Loucy (cell line): ENCODE results near the gene MGAM2.

Experiments used
- H2AFZ ChIP-seq: fragments of 200-600 bp; sonication (generic); 2 replicates; pipeline ENCODE4 v1.6.0; 2016; ENCODE audit warnings: antibody characterized with exemption, mild to moderate bottlenecking, low read length, moderate library complexity
- H3F3A ChIP-seq: fragments of 200-600 bp; 2 replicates; pipeline ENCODE4 v1.6.0; 2016; ENCODE audit warnings: antibody characterized with exemption, low read depth, mild to moderate bottlenecking
- H3K27me3 ChIP-seq: fragments of 200-600 bp; sonication (generic); 2 replicates; pipeline ENCODE4 v1.6.1; 2014; ENCODE audit warnings: low read length, mild to moderate bottlenecking; ENCODE audit not compliant: insufficient read depth, poor library complexity, severe bottlenecking
- H3K36me3 ChIP-seq: fragments of 200-600 bp; sonication (generic); 2 replicates; pipeline ENCODE4 v1.6.1; 2016; ENCODE audit warnings: low read length; ENCODE audit not compliant: insufficient read depth
- H3K4me1 ChIP-seq: fragments of 200-600 bp; sonication (generic); 2 replicates; pipeline ENCODE4 v1.5.1; 2014; ENCODE audit warnings: low read length, mild to moderate bottlenecking; ENCODE audit not compliant: insufficient read depth, poor library complexity, severe bottlenecking
- H3K4me2 ChIP-seq: fragments of 200-600 bp; sonication (generic); 2 replicates; pipeline ENCODE4 v1.6.0; 2014; ENCODE audit warnings: antibody characterized with exemption, low read length, low read depth, mild to moderate bottlenecking; ENCODE audit not compliant: poor library complexity, severe bottlenecking
- H3K4me3 ChIP-seq: fragments of 200-600 bp; sonication (generic); 2 replicates; pipeline ENCODE4 v1.5.1; 2014; ENCODE audit warnings: low read length, mild to moderate bottlenecking, mixed read lengths; ENCODE audit not compliant: poor library complexity, severe bottlenecking
- H3K79me2 ChIP-seq: fragments of 200-600 bp; sonication (generic); 2 replicates; pipeline ENCODE4 v1.6.1; 2014; ENCODE audit warnings: low read length; ENCODE audit not compliant: insufficient read depth
- H3K9ac ChIP-seq: fragments of 200-600 bp; sonication (generic); 2 replicates; pipeline ENCODE4 v1.6.0; 2014; ENCODE audit warnings: mild to moderate bottlenecking, low read depth, low read length, moderate library complexity; ENCODE audit not compliant: poor library complexity, severe bottlenecking
- H3K9me2 ChIP-seq: fragments of 200-600 bp; sonication (generic); replicated peaks from 2 replicates; pipeline ENCODE4 v1.6.1; 2016; ENCODE audit warnings: low read depth, low read length, mixed read lengths
- H3K9me3 ChIP-seq: fragments of 200-600 bp; sonication (generic); 2 replicates; pipeline ENCODE4 v1.6.1; 2014; ENCODE audit warnings: mild to moderate bottlenecking, antibody characterized with exemption, low read length, low read depth; ENCODE audit not compliant: insufficient read depth
- H4K20me1 ChIP-seq: fragments of 200-600 bp; sonication (generic); 2 replicates; pipeline ENCODE4 v1.6.0; 2014; ENCODE audit warnings: antibody characterized with exemption, low read length, mild to moderate bottlenecking; ENCODE audit not compliant: insufficient read depth, poor library complexity, severe bottlenecking
- EZH2phosphoT487 ChIP-seq: fragments of 200-600 bp; IDR thresholded peaks from 2 replicates; pipeline ENCODE4 v1.6.1; 2018; ENCODE audit warnings: antibody characterized with exemption, mild to moderate bottlenecking, moderate library complexity, borderline replicate concordance
- TF ChIP-seq, protein P1 (sequence below): fragments of 200-600 bp; sonication (generic); conservative IDR thresholded peaks from 2 replicates; pipeline ENCODE4 v1.5.1; 2014; ENCODE audit warnings: mild to moderate bottlenecking, antibody characterized with exemption, low read length

The MGAM2 gene

DNA sequence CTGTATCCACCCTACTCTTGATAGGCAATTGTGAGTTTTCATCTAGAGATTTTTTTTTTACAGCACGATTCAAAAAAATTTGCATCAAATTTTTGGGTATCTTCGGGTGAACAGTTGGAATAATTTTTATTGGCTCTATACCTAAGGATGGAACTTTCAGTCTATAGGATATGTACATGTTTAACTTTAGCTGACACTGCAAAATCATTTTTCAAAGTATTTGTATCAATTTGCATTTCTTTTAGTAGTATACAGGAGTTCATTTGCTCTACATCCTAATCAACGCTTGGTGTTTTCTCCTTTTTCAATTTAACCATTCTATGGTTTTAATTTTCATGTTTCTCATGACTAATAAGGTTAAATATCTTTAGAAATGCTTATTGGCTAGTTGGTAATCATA lies 11.7 kb downstream of the MGAM2 start:
- no peak overlapping the region for H3K4me3 ChIP-seq
- TF ChIP-seq, protein P1, sequence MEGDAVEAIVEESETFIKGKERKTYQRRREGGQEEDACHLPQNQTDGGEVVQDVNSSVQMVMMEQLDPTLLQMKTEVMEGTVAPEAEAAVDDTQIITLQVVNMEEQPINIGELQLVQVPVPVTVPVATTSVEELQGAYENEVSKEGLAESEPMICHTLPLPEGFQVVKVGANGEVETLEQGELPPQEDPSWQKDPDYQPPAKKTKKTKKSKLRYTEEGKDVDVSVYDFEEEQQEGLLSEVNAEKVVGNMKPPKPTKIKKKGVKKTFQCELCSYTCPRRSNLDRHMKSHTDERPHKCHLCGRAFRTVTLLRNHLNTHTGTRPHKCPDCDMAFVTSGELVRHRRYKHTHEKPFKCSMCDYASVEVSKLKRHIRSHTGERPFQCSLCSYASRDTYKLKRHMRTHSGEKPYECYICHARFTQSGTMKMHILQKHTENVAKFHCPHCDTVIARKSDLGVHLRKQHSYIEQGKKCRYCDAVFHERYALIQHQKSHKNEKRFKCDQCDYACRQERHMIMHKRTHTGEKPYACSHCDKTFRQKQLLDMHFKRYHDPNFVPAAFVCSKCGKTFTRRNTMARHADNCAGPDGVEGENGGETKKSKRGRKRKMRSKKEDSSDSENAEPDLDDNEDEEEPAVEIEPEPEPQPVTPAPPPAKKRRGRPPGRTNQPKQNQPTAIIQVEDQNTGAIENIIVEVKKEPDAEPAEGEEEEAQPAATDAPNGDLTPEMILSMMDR: no peak
- no peak for TF ChIP-seq EZH2phosphoT487
- no peaks in the 10 kb centered on the region for H3K9me2 ChIP-seq
- no peaks in the 10 kb centered on the region for H3K36me3 ChIP-seq
- no peak overlapping the region for H2AFZ ChIP-seq
- no peaks in the 10 kb centered on the region for H3K79me2 ChIP-seq
- no peaks in the 10 kb centered on the region for H4K20me1 ChIP-seq
- H3K27me3 ChIP-seq: no peaks in the 10 kb centered on the region
- no peaks in the 10 kb centered on the region for H3F3A ChIP-seq
- no peaks in the 10 kb centered on the region for H3K9me3 ChIP-seq
- H3K4me1 ChIP-seq: no peaks in the 10 kb centered on the region
- no peak overlapping the region for H3K4me2 ChIP-seq
- no peak overlapping the region for H3K9ac ChIP-seq

DNA sequence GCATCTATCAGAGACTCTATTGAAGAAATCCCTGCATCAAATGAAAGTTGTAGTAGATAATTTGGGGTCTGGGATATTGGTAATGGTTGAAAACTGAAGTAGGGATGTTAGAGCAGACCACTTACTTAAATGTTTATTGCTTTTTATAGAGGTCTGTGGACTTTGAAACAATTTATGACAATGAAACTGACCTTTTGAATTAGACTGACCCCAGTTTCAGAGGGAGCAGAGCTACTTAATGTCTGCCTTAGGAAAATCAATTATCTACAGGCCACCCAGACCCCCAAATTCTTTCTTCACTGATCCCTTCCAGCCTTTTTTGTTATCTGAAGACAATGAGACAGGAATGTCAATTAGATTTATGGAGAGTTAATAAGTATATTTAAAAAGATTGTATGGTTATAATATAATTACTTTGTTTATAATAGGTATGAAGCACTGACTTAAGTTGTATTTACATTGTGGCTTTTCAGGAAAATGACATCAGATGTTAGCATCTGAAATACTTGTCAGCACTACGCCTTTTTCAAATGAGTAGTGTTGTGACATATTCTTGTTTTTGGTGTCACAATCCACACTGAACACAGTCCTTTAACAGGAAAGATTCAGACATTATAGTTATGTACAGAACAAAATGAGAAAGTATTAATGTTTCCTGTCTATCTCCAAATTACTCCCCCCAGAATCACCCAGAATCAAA lies 13.9 kb downstream of the MGAM2 start:
- H3F3A ChIP-seq: no peaks in the 10 kb centered on the region
- H3K9me3 ChIP-seq: no peaks in the 10 kb centered on the region
- H3K9me2 ChIP-seq: no peaks in the 10 kb centered on the region
- no peaks in the 10 kb centered on the region for H3K4me1 ChIP-seq
- H3K27me3 ChIP-seq: no peaks in the 10 kb centered on the region
- no peak overlapping the region for H3K4me2 ChIP-seq
- H3K4me3 ChIP-seq: no peak overlapping the region
- H3K79me2 ChIP-seq: no peaks in the 10 kb centered on the region
- no peak overlapping the region for H2AFZ ChIP-seq
- no peaks in the 10 kb centered on the region for H3K36me3 ChIP-seq
- TF ChIP-seq, protein P1: no peak
- TF ChIP-seq EZH2phosphoT487: no peak
- H3K9ac ChIP-seq: no peak overlapping the region
- H4K20me1 ChIP-seq: no peaks in the 10 kb centered on the region

DNA sequence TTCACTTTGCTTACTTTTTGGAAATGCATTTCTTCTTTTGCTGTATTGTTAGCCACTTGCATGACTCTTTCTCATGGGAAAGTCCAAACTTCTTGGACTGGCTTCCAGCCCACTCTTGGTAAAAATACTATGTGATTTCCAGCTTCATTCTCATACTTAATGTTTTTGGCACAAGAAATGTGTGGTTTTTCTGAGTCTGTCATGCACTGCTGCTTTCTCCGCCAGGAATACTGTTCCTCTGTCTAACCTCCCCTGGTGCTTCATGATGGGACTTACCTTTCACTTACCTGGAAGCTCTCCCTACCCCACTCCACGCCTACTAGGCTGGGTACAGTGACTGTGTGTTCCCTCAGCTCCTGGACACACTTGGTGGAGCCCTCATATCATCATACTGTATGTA lies 18.7 kb downstream of the MGAM2 start:
- Histone ChIP-seq H2AFZ (no peak overlapping the region), H4K20me1 (no peaks in the 10 kb centered on the region), H3K9me3 (no peaks in the 10 kb centered on the region), H3K27me3 (no peaks in the 10 kb centered on the region), H3K9me2 (no peaks in the 10 kb centered on the region), H3K9ac (no peak overlapping the region), H3F3A (no peaks in the 10 kb centered on the region), H3K79me2 (no peaks in the 10 kb centered on the region), H3K4me2 (no peak overlapping the region), H3K36me3 (no peaks in the 10 kb centered on the region), H3K4me1 (no peaks in the 10 kb centered on the region), H3K4me3 (no peak overlapping the region)
- TF ChIP-seq, protein P1: no peak
- no peak for TF ChIP-seq EZH2phosphoT487
